Fibroblast of mammary gland (primary cell): ENCODE data around the gene NADSYN1.
"Not testable (repeated sequence)": the region's sequence is repeated elsewhere in the genome, so short reads cannot be mapped to it uniquely, and the experiment has no call there.

Experiments
- DNase-seq: peaks from one replicate; pipeline ENCODE4 v3.0.0-alpha.2; 2010; ENCODE audit warnings: low read depth
- H3K4me3 ChIP-seq: 2 replicates; pipeline ENCODE4 v1.5.1; 2011; ENCODE audit warnings: low read depth, mild to moderate bottlenecking, low read length, moderate library complexity; ENCODE audit not compliant: control insufficient read depth
- TF ChIP-seq, protein P1 (sequence below): conservative IDR thresholded peaks from 2 replicates; pipeline ENCODE4 v1.5.1; 2011; ENCODE audit warnings: low read depth, low read length, inconsistent platforms; ENCODE audit not compliant: control insufficient read depth, insufficient read depth

Gene NADSYN1

DNA sequence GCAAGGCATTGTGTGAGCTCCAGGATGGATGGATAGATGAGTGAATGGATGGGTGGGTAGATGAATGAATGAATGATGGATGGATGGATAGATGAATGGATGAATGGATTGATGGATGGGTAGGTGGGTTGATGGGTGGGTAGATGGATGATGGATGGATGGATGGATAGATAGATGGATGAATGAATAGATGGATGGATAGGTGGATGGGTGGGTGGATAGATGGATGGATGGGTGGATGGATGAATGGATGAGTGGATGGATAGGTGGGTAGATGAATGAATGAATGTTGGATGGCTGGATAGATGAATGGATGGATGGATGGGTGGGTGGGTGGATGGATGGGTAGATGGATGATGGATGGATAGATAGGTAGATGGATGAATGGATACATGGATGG, 38.4 kb upstream of the NADSYN1 start:
- TF ChIP-seq, protein P1, sequence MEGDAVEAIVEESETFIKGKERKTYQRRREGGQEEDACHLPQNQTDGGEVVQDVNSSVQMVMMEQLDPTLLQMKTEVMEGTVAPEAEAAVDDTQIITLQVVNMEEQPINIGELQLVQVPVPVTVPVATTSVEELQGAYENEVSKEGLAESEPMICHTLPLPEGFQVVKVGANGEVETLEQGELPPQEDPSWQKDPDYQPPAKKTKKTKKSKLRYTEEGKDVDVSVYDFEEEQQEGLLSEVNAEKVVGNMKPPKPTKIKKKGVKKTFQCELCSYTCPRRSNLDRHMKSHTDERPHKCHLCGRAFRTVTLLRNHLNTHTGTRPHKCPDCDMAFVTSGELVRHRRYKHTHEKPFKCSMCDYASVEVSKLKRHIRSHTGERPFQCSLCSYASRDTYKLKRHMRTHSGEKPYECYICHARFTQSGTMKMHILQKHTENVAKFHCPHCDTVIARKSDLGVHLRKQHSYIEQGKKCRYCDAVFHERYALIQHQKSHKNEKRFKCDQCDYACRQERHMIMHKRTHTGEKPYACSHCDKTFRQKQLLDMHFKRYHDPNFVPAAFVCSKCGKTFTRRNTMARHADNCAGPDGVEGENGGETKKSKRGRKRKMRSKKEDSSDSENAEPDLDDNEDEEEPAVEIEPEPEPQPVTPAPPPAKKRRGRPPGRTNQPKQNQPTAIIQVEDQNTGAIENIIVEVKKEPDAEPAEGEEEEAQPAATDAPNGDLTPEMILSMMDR, result no peak
- no peak overlapping the region for H3K4me3 ChIP-seq
- no peak for DNase-seq

GRCh38 chr11:71418643-71419042, 34.4 kb upstream of the NADSYN1 start:
- H3K4me3 ChIP-seq, result no peak overlapping the region
- DNase-seq, result no peak
- TF ChIP-seq, protein P1, result no peak

DNA sequence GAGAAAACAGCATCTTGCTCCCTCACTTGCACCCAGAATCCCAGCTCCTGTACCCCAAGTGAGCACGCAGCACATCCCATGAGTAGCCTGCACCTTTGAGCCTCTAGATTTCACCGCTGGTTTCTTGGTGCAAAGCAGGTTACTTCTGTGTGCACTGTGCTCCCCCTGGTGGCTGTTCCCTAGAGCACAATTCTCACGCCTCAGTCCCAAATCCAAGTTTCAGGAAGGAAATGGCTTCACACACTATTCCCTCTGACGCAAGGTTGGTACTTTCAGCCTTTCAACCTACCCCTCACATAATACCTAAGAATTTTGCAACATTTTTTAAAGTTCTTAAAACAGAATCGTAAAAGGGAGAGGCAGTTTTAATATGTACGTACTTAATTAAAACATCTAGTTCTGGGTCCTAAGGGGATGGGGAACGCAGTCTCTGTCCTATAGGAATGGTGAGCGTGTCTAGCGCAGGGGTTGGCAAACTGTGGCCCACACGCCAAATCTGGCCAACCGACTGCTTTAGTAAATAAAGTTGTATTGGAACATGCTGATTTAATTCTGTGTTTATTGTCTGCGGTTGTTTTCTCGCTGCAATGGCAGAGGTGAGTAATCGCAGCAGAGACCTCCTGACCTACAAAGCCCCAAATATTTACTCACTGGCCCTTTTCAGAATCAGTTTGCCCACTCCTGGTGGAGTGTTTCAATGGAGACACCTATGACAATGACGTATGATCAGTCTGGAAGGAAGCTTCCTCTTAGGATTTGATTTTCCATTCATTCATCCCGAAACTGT, 32.4 kb upstream of the NADSYN1 start:
- peak; percentile 66 for DNase-seq
- H3K4me3 ChIP-seq, result no peak overlapping the region

DNA sequence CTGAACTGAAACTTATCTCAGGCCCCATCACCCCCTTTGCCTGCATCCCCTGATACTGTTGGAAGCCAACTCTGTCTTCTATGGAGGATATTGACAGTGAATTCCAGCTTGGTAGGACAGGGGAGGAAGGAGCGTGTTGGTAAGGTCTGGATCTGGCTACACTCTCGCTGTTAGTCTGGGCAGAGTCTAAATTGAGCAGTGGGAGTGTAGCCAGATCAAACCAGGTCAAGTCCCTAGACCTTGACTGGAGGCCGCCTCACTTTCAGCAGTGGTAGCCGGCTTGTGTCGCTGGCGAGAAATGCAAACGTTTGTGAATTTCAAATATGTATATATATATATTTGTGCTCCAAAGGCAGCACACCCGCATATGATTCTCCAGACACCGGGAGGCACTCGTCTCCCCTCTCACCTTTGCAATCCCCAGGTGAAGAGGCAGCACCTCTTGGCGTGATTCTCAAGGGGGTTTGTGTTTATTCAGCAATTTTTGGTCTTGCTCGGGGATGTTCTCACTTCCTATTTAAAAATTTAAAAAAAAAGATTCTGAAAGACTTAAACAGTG, 31.5 kb upstream of the NADSYN1 start:
- H3K4me3 ChIP-seq, result no peak overlapping the region
- DNase-seq, result no peak
- TF ChIP-seq, protein P1, result no peak

More for the DNA sequence above, 32.4 kb upstream of the NADSYN1 start:
- TF ChIP-seq, protein P1, result peak; percentile 85

DNA sequence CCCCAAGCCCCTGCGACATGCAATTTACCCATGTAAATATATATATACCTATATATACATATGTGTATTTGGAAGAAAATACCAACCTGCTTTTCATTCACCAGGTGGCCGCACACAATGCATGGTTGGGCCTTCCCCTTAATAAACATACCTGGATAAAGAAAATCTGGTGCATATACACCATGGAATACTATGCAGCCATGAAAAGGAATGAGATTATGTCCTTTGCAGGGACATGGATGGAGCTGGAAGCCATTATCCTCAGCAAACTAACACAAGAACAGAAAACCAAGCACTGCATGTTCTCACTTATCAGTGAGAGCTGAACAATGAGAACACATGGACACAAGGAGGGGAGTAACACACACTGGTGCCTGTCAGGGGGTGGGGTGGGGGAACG, 30.7 kb upstream of the NADSYN1 start:
- not testable (repeated sequence) for H3K4me3 ChIP-seq, DNase-seq

DNA sequence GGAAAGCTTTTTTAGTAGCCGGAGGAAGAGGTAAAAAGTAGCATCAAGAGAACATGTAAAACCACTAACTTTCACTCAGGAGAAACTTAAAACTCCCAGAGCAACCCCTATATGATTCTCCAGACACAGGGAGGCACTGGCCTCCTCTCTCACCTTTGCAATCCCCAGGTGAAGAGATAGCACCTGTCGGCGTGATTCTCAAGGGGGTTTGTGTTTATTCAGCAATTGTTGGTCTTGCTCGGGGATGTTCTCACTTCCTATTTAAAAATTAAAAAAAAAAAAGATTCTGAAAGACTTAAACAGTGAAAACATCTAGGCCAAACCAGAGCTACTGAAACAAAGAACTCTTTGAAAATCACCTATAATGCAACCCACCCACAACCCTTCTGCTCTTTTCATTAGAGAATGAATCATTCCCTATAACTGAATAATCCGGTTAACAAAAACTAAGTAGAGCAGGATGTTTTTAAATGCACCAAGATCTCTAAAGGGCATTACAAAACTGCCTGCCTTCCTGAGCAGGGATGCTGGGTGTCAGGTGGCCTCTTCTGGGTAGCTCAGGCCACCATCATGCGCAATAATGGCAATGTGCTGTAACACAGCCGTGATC, 29.7 kb upstream of the NADSYN1 start:
- no peak for DNase-seq
- H3K4me3 ChIP-seq, result no peak overlapping the region
- TF ChIP-seq, protein P1, result no peak

- TF ChIP-seq, protein P1, result peak; percentile 4
- no peak overlapping the region for H3K4me3 ChIP-seq
- no peak for DNase-seq
Observed at GRCh38 chr11:71425409-71425808, 27.6 kb upstream of the NADSYN1 start.
